Breast epithelium (tissue), 3 donors: ENCODE data around the gene MTHFD2L.

ENCODE experiments used
- POLR2A ChIP-seq: fragments of 450-650 bp; IDR thresholded peaks from one replicate; pipeline ENCODE4 v1.6.1; 2016; ENCODE audit warnings: antibody characterized with exemption, mild to moderate bottlenecking, moderate library complexity
- POLR2AphosphoS5 ChIP-seq, 3 donors: sonication (generic); formaldehyde crosslinking; IDR thresholded peaks; one replicate each; pipeline ENCODE4 v1.6.1; 2017; ENCODE audit warnings: antibody characterized with exemption in 3 of 3
- TF ChIP-seq, protein P1 (sequence below), 3 donors: fragments of 450-650 bp; IDR thresholded peaks; one replicate each; pipeline ENCODE4 v1.5.1; 2016 to 2017; ENCODE audit warnings: antibody characterized with exemption in 3 of 3, mild to moderate bottlenecking in 3 of 3, moderate library complexity in 3 of 3

GRCh38 chr4:74109870-74110605 is 47.9 kb upstream of the MTHFD2L start:
- no peak for TF ChIP-seq POLR2AphosphoS5 (IDR thresholded peaks at IDR 0.05)
- no peak for TF ChIP-seq POLR2A
- TF ChIP-seq, protein P1, sequence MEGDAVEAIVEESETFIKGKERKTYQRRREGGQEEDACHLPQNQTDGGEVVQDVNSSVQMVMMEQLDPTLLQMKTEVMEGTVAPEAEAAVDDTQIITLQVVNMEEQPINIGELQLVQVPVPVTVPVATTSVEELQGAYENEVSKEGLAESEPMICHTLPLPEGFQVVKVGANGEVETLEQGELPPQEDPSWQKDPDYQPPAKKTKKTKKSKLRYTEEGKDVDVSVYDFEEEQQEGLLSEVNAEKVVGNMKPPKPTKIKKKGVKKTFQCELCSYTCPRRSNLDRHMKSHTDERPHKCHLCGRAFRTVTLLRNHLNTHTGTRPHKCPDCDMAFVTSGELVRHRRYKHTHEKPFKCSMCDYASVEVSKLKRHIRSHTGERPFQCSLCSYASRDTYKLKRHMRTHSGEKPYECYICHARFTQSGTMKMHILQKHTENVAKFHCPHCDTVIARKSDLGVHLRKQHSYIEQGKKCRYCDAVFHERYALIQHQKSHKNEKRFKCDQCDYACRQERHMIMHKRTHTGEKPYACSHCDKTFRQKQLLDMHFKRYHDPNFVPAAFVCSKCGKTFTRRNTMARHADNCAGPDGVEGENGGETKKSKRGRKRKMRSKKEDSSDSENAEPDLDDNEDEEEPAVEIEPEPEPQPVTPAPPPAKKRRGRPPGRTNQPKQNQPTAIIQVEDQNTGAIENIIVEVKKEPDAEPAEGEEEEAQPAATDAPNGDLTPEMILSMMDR (IDR thresholded peaks at IDR 0.05): no peak
